ENCODE measurements around the gene MARCKSL1. TPM values are rescaled to one million over a fixed set of nuclear protein-coding genes. Genes with fewer than 3 reads are reported as not detected.

Gene MARCKSL1
- total RNA-seq, 6 donors from 2014 or later = 1.0 to 56.9 (median 9.4) TPM

GRCh38 chr1:32316903-32317277 lies 19.1 kb downstream of the MARCKSL1 start:
- TF ChIP-seq POLR2A (IDR thresholded peaks at IDR 0.05) (no peak), EP300 (IDR thresholded peaks at IDR 0.05) (no peak), POLR2AphosphoS5 (IDR thresholded peaks at IDR 0.05) (no peak)
- TF ChIP-seq, protein P1, sequence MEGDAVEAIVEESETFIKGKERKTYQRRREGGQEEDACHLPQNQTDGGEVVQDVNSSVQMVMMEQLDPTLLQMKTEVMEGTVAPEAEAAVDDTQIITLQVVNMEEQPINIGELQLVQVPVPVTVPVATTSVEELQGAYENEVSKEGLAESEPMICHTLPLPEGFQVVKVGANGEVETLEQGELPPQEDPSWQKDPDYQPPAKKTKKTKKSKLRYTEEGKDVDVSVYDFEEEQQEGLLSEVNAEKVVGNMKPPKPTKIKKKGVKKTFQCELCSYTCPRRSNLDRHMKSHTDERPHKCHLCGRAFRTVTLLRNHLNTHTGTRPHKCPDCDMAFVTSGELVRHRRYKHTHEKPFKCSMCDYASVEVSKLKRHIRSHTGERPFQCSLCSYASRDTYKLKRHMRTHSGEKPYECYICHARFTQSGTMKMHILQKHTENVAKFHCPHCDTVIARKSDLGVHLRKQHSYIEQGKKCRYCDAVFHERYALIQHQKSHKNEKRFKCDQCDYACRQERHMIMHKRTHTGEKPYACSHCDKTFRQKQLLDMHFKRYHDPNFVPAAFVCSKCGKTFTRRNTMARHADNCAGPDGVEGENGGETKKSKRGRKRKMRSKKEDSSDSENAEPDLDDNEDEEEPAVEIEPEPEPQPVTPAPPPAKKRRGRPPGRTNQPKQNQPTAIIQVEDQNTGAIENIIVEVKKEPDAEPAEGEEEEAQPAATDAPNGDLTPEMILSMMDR (IDR thresholded peaks at IDR 0.05) = no peak
- Histone ChIP-seq H3K4me1 (peaks cover 8 to 12% (median 10%) of the 10 kb centered on the region in 4 donors), H3K27ac (no peak overlapping the region), H3K9me3 (no peaks in the 10 kb centered on the region), H3K27me3 (no peaks in the 10 kb centered on the region), H3K36me3 (peaks cover 0 to 34% (median 15%) of the 10 kb centered on the region in 4 donors), H3K4me3 (no peak overlapping the region)
- no peak for ATAC-seq (ENCODE audit: low FRiP score in 2 of 2)
- WGBS, 2 donors = 85 to 89% methylated on average over 3 of the region's 3 CpGs
- DNase-seq = no peak

GRCh38 chr1:32311709-32312393 lies 24.2 kb downstream of the MARCKSL1 start:
- peaks cover 5 to 21% (median 8%) of the 10 kb centered on the region in 4 donors for H3K4me1 ChIP-seq
- H3K27me3 ChIP-seq = no peaks in the 10 kb centered on the region
- 51 to 70% methylated on average over 2 of the region's 2 CpGs for WGBS, 2 donors
- DNase-seq (no peak), ATAC-seq (ENCODE audit: low FRiP score in 2 of 2) (no peak)
- H3K9me3 ChIP-seq = no peaks in the 10 kb centered on the region
- TF ChIP-seq POLR2AphosphoS5 (IDR thresholded peaks at IDR 0.05) (no peak), EP300 (IDR thresholded peaks at IDR 0.05) (no peak), POLR2A (IDR thresholded peaks at IDR 0.05) (no peak)
- TF ChIP-seq, protein P1 (IDR thresholded peaks at IDR 0.05) = no peak
- no peak overlapping the region for H3K27ac ChIP-seq
- H3K36me3 ChIP-seq = peaks cover 0 to 4% (median 2%) of the 10 kb centered on the region in 4 donors
- no peak overlapping the region for H3K4me3 ChIP-seq

DNA sequence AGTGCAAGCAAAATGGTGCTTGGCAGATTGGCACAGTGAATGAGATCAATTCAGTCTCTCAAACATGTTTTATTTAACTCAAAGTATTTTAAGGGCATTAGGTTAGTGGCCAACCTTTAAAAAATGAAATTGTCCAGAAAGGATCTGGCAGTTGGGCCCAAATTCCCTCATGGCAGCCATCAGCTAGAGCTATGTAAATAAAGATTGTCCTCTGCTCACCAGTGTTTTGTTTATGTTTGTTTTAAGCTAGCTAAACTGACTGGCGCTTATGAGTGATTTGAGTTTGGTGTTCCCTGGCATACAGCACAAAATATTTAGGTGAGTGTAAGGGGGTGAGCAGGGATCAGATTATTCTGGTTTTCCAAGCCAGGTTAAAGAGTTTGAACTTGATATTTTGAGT lies 26.1 kb downstream of the MARCKSL1 start:
- WGBS, 2 donors = 56 to 64% methylated on average over 1 of the region's 1 CpG
- H3K27ac ChIP-seq = no peak overlapping the region
- H3K4me1 ChIP-seq = peaks cover 1 to 21% (median 8%) of the 10 kb centered on the region in 4 donors
- no peaks in the 10 kb centered on the region for H3K9me3 ChIP-seq
- DNase-seq = no peak
- H3K27me3 ChIP-seq = no peaks in the 10 kb centered on the region
- ATAC-seq (ENCODE audit: low FRiP score in 2 of 2) = no peak
- H3K36me3 ChIP-seq = peaks cover 0 to 9% (median 3%) of the 10 kb centered on the region in 4 donors
- no peak overlapping the region for H3K4me3 ChIP-seq
- no peak for TF ChIP-seq EP300 (IDR thresholded peaks at IDR 0.05)
- TF ChIP-seq, protein P1 (IDR thresholded peaks at IDR 0.05) = no peak
- no peak for TF ChIP-seq POLR2A (IDR thresholded peaks at IDR 0.05)
- no peak for TF ChIP-seq POLR2AphosphoS5 (IDR thresholded peaks at IDR 0.05)

- WGBS, 2 donors = 80 to 87% methylated on average over 2 of the region's 2 CpGs
- no peaks in the 10 kb centered on the region for H3K9me3 ChIP-seq
- H3K27me3 ChIP-seq = no peaks in the 10 kb centered on the region
- DNase-seq (no peak), ATAC-seq (ENCODE audit: low FRiP score in 2 of 2) (no peak)
- TF ChIP-seq POLR2AphosphoS5 (IDR thresholded peaks at IDR 0.05) (no peak), EP300 (IDR thresholded peaks at IDR 0.05) (no peak), POLR2A (IDR thresholded peaks at IDR 0.05) (no peak)
- TF ChIP-seq, protein P1 (IDR thresholded peaks at IDR 0.05) = no peak
- H3K36me3 ChIP-seq = peaks cover 4 to 36% (median 27%) of the 10 kb centered on the region in 4 donors
- H3K27ac ChIP-seq = no peak overlapping the region
- H3K4me1 ChIP-seq = peaks cover 0 to 21% (median 8%) of the 10 kb centered on the region in 4 donors
- no peak overlapping the region for H3K4me3 ChIP-seq
These were observed 28.7 kb downstream of the MARCKSL1 start for GRCh38 chr1:32307324-32307723.

DNA sequence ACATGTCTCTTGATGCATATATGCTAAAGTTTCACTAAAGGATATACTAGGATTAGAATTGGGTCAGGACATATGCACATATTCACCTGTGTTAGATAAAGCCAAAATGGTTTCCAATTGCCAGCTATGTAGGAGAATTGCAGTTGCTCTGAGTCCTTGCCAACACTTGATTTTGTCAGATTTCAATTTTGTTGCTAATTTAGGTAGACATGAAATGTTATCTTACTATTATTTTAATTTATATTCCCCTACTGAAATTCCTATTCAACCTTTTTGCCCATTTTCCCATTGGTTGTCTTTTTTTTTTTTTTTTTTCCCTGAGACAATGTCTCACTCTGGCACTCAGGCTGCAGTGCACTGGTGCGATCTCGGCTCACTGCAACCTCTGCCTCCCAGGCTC lies 30.7 kb downstream of the MARCKSL1 start:
- no peaks in the 10 kb centered on the region for H3K9me3 ChIP-seq
- H3K4me3 ChIP-seq = no peak overlapping the region
- TF ChIP-seq, protein P1 (IDR thresholded peaks at IDR 0.05) = no peak
- TF ChIP-seq EP300 (IDR thresholded peaks at IDR 0.05) = no peak
- no peak for TF ChIP-seq POLR2A (IDR thresholded peaks at IDR 0.05)
- TF ChIP-seq POLR2AphosphoS5 (IDR thresholded peaks at IDR 0.05) = no peak
- DNase-seq (no peak), ATAC-seq (ENCODE audit: low FRiP score in 2 of 2) (no peak)
- no peaks in the 10 kb centered on the region for H3K27me3 ChIP-seq
- no peak overlapping the region for H3K27ac ChIP-seq
- WGBS, 2 donors = 98 to 100% methylated on average over 2 of the region's 2 CpGs
- H3K4me1 ChIP-seq = peaks cover 0 to 7% (median 0%) of the 10 kb centered on the region in 4 donors
- peaks cover 4 to 38% (median 27%) of the 10 kb centered on the region in 4 donors for H3K36me3 ChIP-seq

All from upper lobe of left lung (tissue), 6 donors.